Measurements from ENCODE around the gene SGO2. TPM values are rescaled to one million over a fixed set of nuclear protein-coding genes. Genes with fewer than 3 reads are reported as not detected.

The SGO2 gene
- total and polyA plus RNA-seq, 2 donors (not counting 1 experiment from before 2014, with no cell fraction given) = 0.89 to 5.3 TPM

DNA sequence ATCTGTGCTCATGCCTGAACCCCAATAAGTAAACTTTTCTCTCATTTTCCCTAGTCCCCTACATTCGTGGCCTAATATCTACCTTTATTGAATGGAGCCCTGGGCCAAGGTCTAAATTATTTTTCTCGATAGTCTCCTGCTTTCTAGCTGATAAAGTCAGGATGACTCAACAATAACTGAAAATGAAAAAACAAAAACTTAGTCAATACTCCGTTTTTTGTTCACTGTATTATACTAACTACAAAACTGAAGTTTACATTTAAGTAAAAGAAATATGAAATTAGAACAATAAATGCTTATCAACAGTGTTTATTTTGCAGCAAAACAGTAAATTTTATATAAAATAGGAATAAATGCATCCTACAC lies 92.0 kb downstream of the SGO2 start:
- Histone ChIP-seq H3K79me2 (ENCODE audit: control insufficient read depth, insufficient read depth, low read length) (no peaks in the 10 kb centered on the region), H3K4me1 (ENCODE audit: control insufficient read depth in 2 of 2, insufficient read depth in 2 of 2, low read length in 2 of 2) (peaks cover 0 to 5% of the 10 kb centered on the region in 2 donors), H3K27ac (ENCODE audit: low read length in 2 of 2) (no peak overlapping the region), H3K36me3 (replicated peaks in 1 of 2; ENCODE audit: control extremely low read depth in 1 of 2, control insufficient read depth in 1 of 2, extremely low read depth in 1 of 2, insufficient read depth in 2 of 2, low read length in 1 of 2) (no peaks in the 10 kb centered on the region), H3K9me3 (ENCODE audit: control extremely low read depth in 1 of 3, control insufficient read depth in 2 of 3, insufficient read depth in 1 of 3, low read length in 2 of 3) (no peaks in the 10 kb centered on the region), H2AFZ (ENCODE audit: insufficient read depth, low read depth, low read length, poor library complexity, severe bottlenecking) (no peak overlapping the region), H3K4me3 (ENCODE audit: control extremely low read depth in 1 of 5, extremely low read depth in 1 of 5, insufficient read depth in 1 of 5, low read depth in 2 of 5, low read length in 4 of 5) (no peak overlapping the region), H3K4me2 (replicated peaks; ENCODE audit: low read depth, low read length, poor library complexity, severe bottlenecking) (no peak overlapping the region), H4K20me1 (ENCODE audit: control insufficient read depth, insufficient read depth, low read length, poor library complexity, severe bottlenecking) (no peaks in the 10 kb centered on the region), H3K9ac (ENCODE audit: low read length) (no peak overlapping the region), H3K27me3 (replicated peaks in 1 of 4; ENCODE audit: control extremely low read depth in 1 of 4, control insufficient read depth in 3 of 4, insufficient read depth in 4 of 4, low read length in 3 of 4) (no peaks in the 10 kb centered on the region)
- no peak overlapping the region for H3K4me3 Mint-ChIP-seq
- no peak for DNase-seq
- no peak for ATAC-seq (ENCODE audit: low read depth)
- H3K27ac Mint-ChIP-seq = no peak overlapping the region
- POLR2A ChIA-PET = no interaction called here
- TF ChIP-seq EZH2 (IDR thresholded peaks at IDR 0.05; ENCODE audit: borderline replicate concordance, insufficient read depth, low read depth, low read length, poor library complexity, severe bottlenecking) = no peak
- TF ChIP-seq, protein P1, sequence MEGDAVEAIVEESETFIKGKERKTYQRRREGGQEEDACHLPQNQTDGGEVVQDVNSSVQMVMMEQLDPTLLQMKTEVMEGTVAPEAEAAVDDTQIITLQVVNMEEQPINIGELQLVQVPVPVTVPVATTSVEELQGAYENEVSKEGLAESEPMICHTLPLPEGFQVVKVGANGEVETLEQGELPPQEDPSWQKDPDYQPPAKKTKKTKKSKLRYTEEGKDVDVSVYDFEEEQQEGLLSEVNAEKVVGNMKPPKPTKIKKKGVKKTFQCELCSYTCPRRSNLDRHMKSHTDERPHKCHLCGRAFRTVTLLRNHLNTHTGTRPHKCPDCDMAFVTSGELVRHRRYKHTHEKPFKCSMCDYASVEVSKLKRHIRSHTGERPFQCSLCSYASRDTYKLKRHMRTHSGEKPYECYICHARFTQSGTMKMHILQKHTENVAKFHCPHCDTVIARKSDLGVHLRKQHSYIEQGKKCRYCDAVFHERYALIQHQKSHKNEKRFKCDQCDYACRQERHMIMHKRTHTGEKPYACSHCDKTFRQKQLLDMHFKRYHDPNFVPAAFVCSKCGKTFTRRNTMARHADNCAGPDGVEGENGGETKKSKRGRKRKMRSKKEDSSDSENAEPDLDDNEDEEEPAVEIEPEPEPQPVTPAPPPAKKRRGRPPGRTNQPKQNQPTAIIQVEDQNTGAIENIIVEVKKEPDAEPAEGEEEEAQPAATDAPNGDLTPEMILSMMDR (IDR thresholded peaks at IDR 0.05) = no peak
- CTCF ChIA-PET = no interaction called here
- intact Hi-C loops (cut with micrococcal nuclease) = no loop called here
- peaks cover 18% of the 10 kb centered on the region for H3K27me3 Mint-ChIP-seq
- no peaks in the 10 kb centered on the region for H3K9me3 Mint-ChIP-seq (ENCODE audit: insufficient read depth)
- 63% methylated on average over 2 of the region's 3 CpGs for WGBS (ENCODE audit: insufficient coverage)
- H3K4me1 Mint-ChIP-seq = peaks cover 17% of the 10 kb centered on the region

DNA sequence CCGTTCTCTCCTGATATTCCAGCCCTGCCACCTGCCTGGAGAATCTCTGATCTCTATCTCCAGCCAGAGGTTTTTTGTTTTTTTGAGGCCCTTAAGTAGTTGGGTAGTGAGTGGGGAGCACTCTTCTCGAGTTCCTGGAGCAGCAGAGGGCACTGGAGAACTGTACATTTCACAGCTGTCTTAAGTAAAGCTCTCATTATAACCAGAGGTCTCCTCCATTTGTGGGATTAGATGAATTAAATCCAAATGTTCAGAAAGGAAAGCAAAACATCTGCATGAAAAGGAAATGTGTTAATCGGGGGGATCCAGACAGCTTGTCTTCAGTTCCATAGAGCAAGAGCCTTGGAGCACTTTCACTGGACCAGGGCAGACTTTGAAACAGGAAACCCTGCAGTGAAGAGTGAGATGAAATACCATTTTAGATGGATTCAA lies 92.6 kb downstream of the SGO2 start:
- Histone ChIP-seq H3K79me2 (ENCODE audit: control insufficient read depth, insufficient read depth, low read length) (no peaks in the 10 kb centered on the region), H4K20me1 (ENCODE audit: control insufficient read depth, insufficient read depth, low read length, poor library complexity, severe bottlenecking) (no peaks in the 10 kb centered on the region), H3K4me3 (ENCODE audit: control extremely low read depth in 1 of 5, extremely low read depth in 1 of 5, insufficient read depth in 1 of 5, low read depth in 2 of 5, low read length in 4 of 5) (no peak overlapping the region), H3K36me3 (replicated peaks in 1 of 2; ENCODE audit: control extremely low read depth in 1 of 2, control insufficient read depth in 1 of 2, extremely low read depth in 1 of 2, insufficient read depth in 2 of 2, low read length in 1 of 2) (no peaks in the 10 kb centered on the region), H2AFZ (ENCODE audit: insufficient read depth, low read depth, low read length, poor library complexity, severe bottlenecking) (peak overlapping the region; percentile 38), H3K4me2 (replicated peaks; ENCODE audit: low read depth, low read length, poor library complexity, severe bottlenecking) (no peak overlapping the region), H3K27me3 (replicated peaks in 1 of 4; ENCODE audit: control extremely low read depth in 1 of 4, control insufficient read depth in 3 of 4, insufficient read depth in 4 of 4, low read length in 3 of 4) (no peaks in the 10 kb centered on the region), H3K4me1 (ENCODE audit: control insufficient read depth in 2 of 2, insufficient read depth in 2 of 2, low read length in 2 of 2) (peaks cover 0 to 5% of the 10 kb centered on the region in 2 donors), H3K27ac (ENCODE audit: low read length in 2 of 2) (no peak overlapping the region), H3K9me3 (ENCODE audit: control extremely low read depth in 1 of 3, control insufficient read depth in 2 of 3, insufficient read depth in 1 of 3, low read length in 2 of 3) (no peaks in the 10 kb centered on the region), H3K9ac (ENCODE audit: low read length) (no peak overlapping the region)
- TF ChIP-seq, protein P1 (IDR thresholded peaks at IDR 0.05) = no peak
- TF ChIP-seq EZH2 (IDR thresholded peaks at IDR 0.05; ENCODE audit: borderline replicate concordance, insufficient read depth, low read depth, low read length, poor library complexity, severe bottlenecking) = no peak
- WGBS (ENCODE audit: insufficient coverage) = no CpG with 5 or more reads among the region's 3 CpGs
- Mint-ChIP-seq H3K27ac (no peak overlapping the region), H3K4me3 (no peak overlapping the region), H3K27me3 (peaks cover 18% of the 10 kb centered on the region), H3K4me1 (peaks cover 17% of the 10 kb centered on the region), H3K9me3 (ENCODE audit: insufficient read depth) (no peaks in the 10 kb centered on the region)
- CTCF ChIA-PET = interaction anchor here (0.6 kb wide), 1 partner anchor 212 kb away, joined by 3 read pairs; no protein-coding TSS in a partner anchor
- peak; percentile 5 for DNase-seq
- intact Hi-C loops (cut with micrococcal nuclease) = no loop called here
- POLR2A ChIA-PET = no interaction called here
- no peak for ATAC-seq (ENCODE audit: low read depth)
